ENCODE data around the gene ACSM4.
"Not testable (repeated sequence)": the region's sequence is repeated elsewhere in the genome, so short reads cannot be mapped to it uniquely, and the experiment has no call there.

Gene ACSM4

GRCh38 chr12:7303772-7304171 lies at the start of gene ACSM4:
Gene ACSM4 (plus strand): TSS chr12:7304072. CDS start chr12:7304332, 260 bp downstream.
- DNase-seq = no peak

GRCh38 chr12:7259060-7259459 lies 44.8 kb upstream of the ACSM4 start:
- no peak for DNase-seq

- DNase-seq = no peak
Observed at GRCh38 chr12:7264538-7264937, 39.3 kb upstream of the ACSM4 start.

GRCh38 chr12:7265251-7265650 lies 38.6 kb upstream of the ACSM4 start:
- DNase-seq = no peak

- no peak for DNase-seq
Observed at GRCh38 chr12:7269273-7269672, 34.6 kb upstream of the ACSM4 start.

- DNase-seq = no peak
Observed at GRCh38 chr12:7271893-7272514, 31.9 kb upstream of the ACSM4 start.

GRCh38 chr12:7275482-7275881 lies 28.4 kb upstream of the ACSM4 start:
- DNase-seq = not testable (repeated sequence)

GRCh38 chr12:7282844-7283243 lies 21.0 kb upstream of the ACSM4 start:
- no peak for DNase-seq

- no peak for DNase-seq
Observed at GRCh38 chr12:7289743-7290142, 14.1 kb upstream of the ACSM4 start.

GRCh38 chr12:7290588-7290987 lies 13.3 kb upstream of the ACSM4 start:
- DNase-seq = not testable (repeated sequence)

GRCh38 chr12:7292300-7292699 lies 11.6 kb upstream of the ACSM4 start:
- DNase-seq = no peak

- DNase-seq = no peak
Observed at GRCh38 chr12:7293670-7294069, 10.2 kb upstream of the ACSM4 start.

GRCh38 chr12:7295529-7295928 lies 8.3 kb upstream of the ACSM4 start:
- no peak for DNase-seq

GRCh38 chr12:7297865-7298264 lies 6.0 kb upstream of the ACSM4 start:
- no peak for DNase-seq

- DNase-seq = no peak
Observed at GRCh38 chr12:7302266-7302986, 1.4 kb upstream of the ACSM4 start.

- DNase-seq = no peak
Observed at GRCh38 chr12:7303230-7303629, 642 bp upstream of the ACSM4 start.

- DNase-seq = no peak
Observed at GRCh38 chr12:7304456-7304855, 584 bp downstream of the ACSM4 start.

GRCh38 chr12:7310070-7310469 lies 6.2 kb downstream of the ACSM4 start:
- DNase-seq = no peak

GRCh38 chr12:7319930-7320329 lies 16.1 kb downstream of the ACSM4 start:
- DNase-seq = peak; percentile 23 to 48

- no peak for DNase-seq
Observed at GRCh38 chr12:7321624-7322023, 17.8 kb downstream of the ACSM4 start.

GRCh38 chr12:7322599-7322998 lies 18.7 kb downstream of the ACSM4 start:
- no peak for DNase-seq

GRCh38 chr12:7324176-7324575 lies 20.3 kb downstream of the ACSM4 start:
- DNase-seq = no peak

GRCh38 chr12:7327918-7328317 lies 24.0 kb downstream of the ACSM4 start:
- DNase-seq = no peak

GRCh38 chr12:7337790-7338189 lies 33.9 kb downstream of the ACSM4 start:
- DNase-seq = not testable (repeated sequence)

GRCh38 chr12:7339675-7340074 lies 35.8 kb downstream of the ACSM4 start:
- DNase-seq = no peak

Measured in AML-193 (cell line).